Natural killer cell (primary cell): Measurements from ENCODE around the gene C5orf58. TPM values are rescaled to one million over a fixed set of nuclear protein-coding genes. Genes with fewer than 3 reads are reported as not detected.

Experiments used
- ATAC-seq, 3 donors: fragments of 150-1000 bp in 2 of 3; fragments of 200-7000 bp in 1 of 3; cut with Tn5 transposase; 1 replicate in 1 of 3; 2 replicates in 2 of 3; pipeline ENCODE4 v1.10.0; 2021; ENCODE audit warnings: mild to moderate bottlenecking in 2 of 3, moderate library complexity in 2 of 3
- DNase-seq, 2 donors: peaks; one replicate each; pipeline versions ENCODE4 v3.0.0 to v3.0.0-alpha.2; 2013 to 2021; ENCODE audit warnings: mixed read lengths in 1 of 2
- H3K27ac ChIP-seq: one replicate; pipeline ENCODE4 v1.5.1; 2013; ENCODE audit warnings: mild to moderate bottlenecking, low read length
- H3K27me3 ChIP-seq: one replicate; pipeline ENCODE4 v1.6.1; 2013; ENCODE audit warnings: low read length; ENCODE audit not compliant: control insufficient read depth, insufficient read depth
- H3K36me3 ChIP-seq: one replicate; pipeline ENCODE4 v1.6.1; 2013; ENCODE audit warnings: low read length; ENCODE audit not compliant: control insufficient read depth, insufficient read depth
- H3K4me1 ChIP-seq: one replicate; pipeline ENCODE4 v1.6.1; 2013; ENCODE audit warnings: low read length; ENCODE audit not compliant: control insufficient read depth, insufficient read depth
- H3K4me3 ChIP-seq: one replicate; pipeline ENCODE4 v1.5.1; 2013; ENCODE audit warnings: low read length
- H3K9me3 ChIP-seq: one replicate; pipeline ENCODE4 v1.6.1; 2013; ENCODE audit warnings: low read length; ENCODE audit not compliant: control insufficient read depth, insufficient read depth
- H3K27ac Mint-ChIP-seq, 2 donors: one replicate each; pipeline ENCODE4 v1.8.0; 2022; ENCODE audit warnings: mild to moderate bottlenecking in 2 of 2, mixed read lengths in 2 of 2, moderate library complexity in 1 of 2
- H3K27me3 Mint-ChIP-seq, 2 donors: one replicate each; pipeline ENCODE4 v1.8.0; 2022; ENCODE audit warnings: low read depth in 2 of 2, mixed read lengths in 2 of 2
- H3K36me3 Mint-ChIP-seq: one replicate; pipeline ENCODE4 v1.8.0; 2022; ENCODE audit warnings: mixed read lengths
- H3K4me1 Mint-ChIP-seq, 2 donors: one replicate each; pipeline ENCODE4 v1.8.0; 2022; ENCODE audit warnings: mixed read lengths in 2 of 2
- H3K4me3 Mint-ChIP-seq: one replicate; pipeline ENCODE4 v1.8.0; 2022; ENCODE audit warnings: mild to moderate bottlenecking, moderate library complexity, mixed read lengths
- H3K9me3 Mint-ChIP-seq, 2 donors: one replicate each; pipeline ENCODE4 v1.8.0; 2022; ENCODE audit warnings: mixed read lengths in 2 of 2
- CTCF ChIP-seq: fragments of 200-600 bp; IDR thresholded peaks from one replicate; pipeline ENCODE4 v1.8.0; 2022; ENCODE audit warnings: antibody characterized with exemption
- WGBS: methylation state at CpG from one replicate; pipeline ENCODE4 v1.1.7; 2013; ENCODE audit warnings: missing lambda C conversion rate; ENCODE audit not compliant: insufficient coverage; 5-methylcytosine and 5-hydroxymethylcytosine counted together
- intact Hi-C: fragments of 100-400 bp; cut with micrococcal nuclease; formaldehyde crosslinking; loops from one replicate; pipeline ENCODE4 v1.14.2; 2022
- total RNA-seq, 4 donors: library from RNA; stranded (reverse); fragments of 120-200 nt in 1 of 4; gene quantifications; one replicate each; pipeline versions ENCODE4 v1.2.3 to v1.2.4, GENCODE V29; 2013 to 2022

C5orf58 gene
- total RNA-seq, 3 donors from 2014 or later (not counting 1 experiment from before 2014, with no cell fraction given), result not detected

- H3K27ac ChIP-seq, result peak overlapping the region; percentile 49
Measured at GRCh38 chr5:170287532-170287931, 54.7 kb downstream of the C5orf58 start.

GRCh38 chr5:170288151-170288550, 55.4 kb downstream of the C5orf58 start:
- no peaks in the 10 kb centered on the region for H3K9me3 ChIP-seq
- H3K27ac ChIP-seq, result peak overlapping the region; percentile 37
- Mint-ChIP-seq H3K36me3 (peaks cover 94% of the 10 kb centered on the region), H3K4me1 (peaks cover 100% of the 10 kb centered on the region in 2 donors), H3K9me3 (no peaks in the 10 kb centered on the region), H3K27me3 (no peaks in the 10 kb centered on the region), H3K4me3 (peak overlapping the region; percentile 100), H3K27ac (peak overlapping the region; percentile 94 to 99)
- TF ChIP-seq CTCF, result no peak
- DNase-seq, result no peak
- 27% methylated on average over 2 of the region's 2 CpGs for WGBS
- ATAC-seq, result no peak
- no peaks in the 10 kb centered on the region for H3K27me3 ChIP-seq
- H3K36me3 ChIP-seq, result peaks cover 95% of the 10 kb centered on the region
- H3K4me3 ChIP-seq, result no peak overlapping the region
- peaks cover 82% of the 10 kb centered on the region for H3K4me1 ChIP-seq
- intact Hi-C loops, result no loop called here

More at GRCh38 chr5:170287532-170287931, 54.7 kb downstream of the C5orf58 start:
- Mint-ChIP-seq H3K27ac (peak overlapping the region; percentile 94 to 99), H3K36me3 (peaks cover 96% of the 10 kb centered on the region), H3K9me3 (no peaks in the 10 kb centered on the region), H3K4me1 (peaks cover 100% of the 10 kb centered on the region in 2 donors), H3K27me3 (no peaks in the 10 kb centered on the region), H3K4me3 (peak overlapping the region; percentile 70)
- 6% methylated on average over 1 of the region's 1 CpG for WGBS
- ATAC-seq (no peak), DNase-seq (peak in 1 of 2 donors; percentile 40)
- intact Hi-C loops, result loop anchor here (1.0 kb wide), 1 partner anchor 8 kb away; no protein-coding TSS in a partner anchor
- no peak for TF ChIP-seq CTCF
- Histone ChIP-seq H3K27me3 (no peaks in the 10 kb centered on the region), H3K9me3 (no peaks in the 10 kb centered on the region), H3K36me3 (peaks cover 95% of the 10 kb centered on the region), H3K4me1 (peaks cover 82% of the 10 kb centered on the region), H3K4me3 (no peak overlapping the region)

GRCh38 chr5:170288551-170288950, 55.8 kb downstream of the C5orf58 start:
- peak overlapping the region; percentile 37 for H3K27ac ChIP-seq
- no peak overlapping the region for H3K4me3 ChIP-seq
- Mint-ChIP-seq H3K9me3 (no peaks in the 10 kb centered on the region), H3K4me3 (peak overlapping the region; percentile 100), H3K4me1 (peaks cover 100% of the 10 kb centered on the region in 2 donors), H3K27ac (peak overlapping the region; percentile 94 to 99), H3K27me3 (no peaks in the 10 kb centered on the region), H3K36me3 (peaks cover 90% of the 10 kb centered on the region)
- no CpG with 5 or more reads among the region's 3 CpGs for WGBS
- DNase-seq (no peak), ATAC-seq (no peak)
- TF ChIP-seq CTCF, result no peak
- peaks cover 92% of the 10 kb centered on the region for H3K36me3 ChIP-seq
- no peaks in the 10 kb centered on the region for H3K27me3 ChIP-seq
- H3K9me3 ChIP-seq, result no peaks in the 10 kb centered on the region
- intact Hi-C loops, result no loop called here
- H3K4me1 ChIP-seq, result peaks cover 82% of the 10 kb centered on the region

DNA sequence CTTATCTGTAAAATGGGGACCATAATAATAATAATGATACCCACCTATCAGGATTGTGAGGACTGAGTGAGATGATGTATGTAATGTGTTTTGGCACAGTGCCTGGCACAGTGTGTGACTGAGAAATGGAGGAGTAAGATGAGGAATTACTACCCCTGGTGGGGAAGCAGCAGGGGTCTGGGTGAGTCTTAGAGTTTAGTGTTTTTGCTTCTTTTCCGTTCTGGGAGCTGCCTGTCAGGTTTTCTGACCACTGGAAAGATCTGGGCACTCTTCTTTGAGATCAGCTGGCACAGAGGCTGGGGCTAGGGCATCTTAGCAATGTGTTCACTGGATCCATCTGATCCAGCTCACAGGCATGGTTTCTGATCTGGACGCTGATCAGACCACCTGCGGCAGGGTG, 56.3 kb downstream of the C5orf58 start:
- H3K4me1 ChIP-seq, result peaks cover 77% of the 10 kb centered on the region
- no peaks in the 10 kb centered on the region for H3K27me3 Mint-ChIP-seq
- intact Hi-C loops, result no loop called here

More for the DNA sequence above, 56.3 kb downstream of the C5orf58 start:
- Mint-ChIP-seq H3K36me3 (peaks cover 90% of the 10 kb centered on the region), H3K27ac (peak overlapping the region; percentile 94 to 99), H3K9me3 (no peaks in the 10 kb centered on the region), H3K4me1 (peaks cover 100% of the 10 kb centered on the region in 2 donors), H3K4me3 (peak overlapping the region; percentile 100)
- TF ChIP-seq CTCF, result no peak
- Histone ChIP-seq H3K9me3 (no peaks in the 10 kb centered on the region), H3K27me3 (no peaks in the 10 kb centered on the region), H3K27ac (peak overlapping the region; percentile 16), H3K36me3 (peaks cover 88% of the 10 kb centered on the region), H3K4me3 (no peak overlapping the region)
- ATAC-seq, result no peak
- DNase-seq, result peak in 1 of 2 donors; percentile 40
- 72% methylated on average over 3 of the region's 3 CpGs for WGBS
